Transverse colon (tissue), 3 donors: ENCODE data around the gene CACNA1I.

ENCODE experiments used
- CTCF ChIP-seq, 5 experiments: fragments of 200-600 bp in 3 of 5; fragments of 450-650 bp in 2 of 5; sonication (generic) in 3 of 5; IDR thresholded peaks; 1 replicate in 2 of 5; 2 replicates in 3 of 5; pipeline ENCODE4 v1.5.1; 2016 to 2017; ENCODE audit warnings: antibody characterized with exemption in 5 of 5, inconsistent platforms in 3 of 5, mild to moderate bottlenecking in 2 of 5, moderate library complexity in 1 of 5
- EP300 ChIP-seq: sonication (generic); formaldehyde crosslinking; IDR thresholded peaks from one replicate; pipeline ENCODE4 v1.6.1; 2017; ENCODE audit warnings: antibody characterized with exemption, low read depth
- POLR2A ChIP-seq: fragments of 450-650 bp; IDR thresholded peaks from one replicate; pipeline ENCODE4 v1.6.1; 2016; ENCODE audit warnings: antibody characterized with exemption, mild to moderate bottlenecking, moderate library complexity

- TF ChIP-seq CTCF (IDR thresholded peaks at IDR 0.05) (no peak), EP300 (no peak), POLR2A (no peak)
Measured at GRCh38 chr22:39575552-39575825, 4.9 kb downstream of the CACNA1I start.
